GM19455 (cell line): ENCODE measurements around the gene DVL3.
"Not testable (repeated sequence)": the region's sequence is repeated elsewhere in the genome, so short reads cannot be mapped to it uniquely, and the experiment has no call there.

Experiments
- ATAC-seq: cut with Tn5 transposase; IDR thresholded peaks from one replicate; pipeline ENCODE4 v1.9.1; 2021; ENCODE audit not compliant: unreplicated experiment

Gene DVL3

GRCh38 chr3:184154885-184155643, at the start of gene DVL3:
Gene DVL3, plus strand, starts transcription at chr3:184155377. Its CDS starts 259 bp downstream, at chr3:184155636.
- peak; percentile 85 for ATAC-seq

- ATAC-seq = no peak
Observed at GRCh38 chr3:184110316-184110725, 44.9 kb upstream of the DVL3 start.

GRCh38 chr3:184116017-184116416, 39.2 kb upstream of the DVL3 start:
- ATAC-seq = no peak

GRCh38 chr3:184117636-184118035, 37.5 kb upstream of the DVL3 start:
- no peak for ATAC-seq

- not testable (repeated sequence) for ATAC-seq
Observed at GRCh38 chr3:184121031-184121430, 34.1 kb upstream of the DVL3 start.

- no peak for ATAC-seq
Observed at GRCh38 chr3:184126006-184126405, 29.2 kb upstream of the DVL3 start.

- no peak for ATAC-seq
Observed at GRCh38 chr3:184129012-184129411, 26.2 kb upstream of the DVL3 start.

GRCh38 chr3:184132945-184133344, 22.2 kb upstream of the DVL3 start:
- ATAC-seq = no peak

GRCh38 chr3:184133840-184134745, 21.1 kb upstream of the DVL3 start:
- ATAC-seq = no peak

GRCh38 chr3:184134746-184135148, 20.4 kb upstream of the DVL3 start:
- ATAC-seq = no peak

GRCh38 chr3:184135149-184135910, 19.8 kb upstream of the DVL3 start, which contains the start of gene EIF2B5:
Gene EIF2B5, plus strand, starts transcription at chr3:184135358. Its CDS starts 28 bp downstream, at chr3:184135386.
- peak; percentile 94 for ATAC-seq

GRCh38 chr3:184135911-184136260, 19.3 kb upstream of the DVL3 start:
- no peak for ATAC-seq

- ATAC-seq = no peak
Observed at GRCh38 chr3:184140436-184140835, 14.7 kb upstream of the DVL3 start.

- ATAC-seq = no peak
Observed at GRCh38 chr3:184142199-184142598, 13.0 kb upstream of the DVL3 start.

GRCh38 chr3:184143327-184143726, 11.8 kb upstream of the DVL3 start:
- ATAC-seq = no peak

- no peak for ATAC-seq
Observed at GRCh38 chr3:184144505-184144904, 10.7 kb upstream of the DVL3 start.

- ATAC-seq = no peak
Observed at GRCh38 chr3:184145111-184145524, 10.1 kb upstream of the DVL3 start.

- ATAC-seq = no peak
Observed at GRCh38 chr3:184145751-184146270, 9.4 kb upstream of the DVL3 start.

- no peak for ATAC-seq
Observed at GRCh38 chr3:184148076-184148475, 7.1 kb upstream of the DVL3 start.

- ATAC-seq = no peak
Observed at GRCh38 chr3:184149123-184149522, 6.1 kb upstream of the DVL3 start.

- ATAC-seq = not testable (repeated sequence)
Observed at GRCh38 chr3:184149770-184150169, 5.4 kb upstream of the DVL3 start.
